Duodenal mucosa (tissue), 2 donors: Measurements from ENCODE around the gene REPIN1.

Experiments
- H3K27ac ChIP-seq: one replicate; pipeline ENCODE4 v1.7.0; 2013; ENCODE audit warnings: low read depth, low read length
- H3K27me3 ChIP-seq, 2 donors: one replicate each; pipeline ENCODE4 v1.7.0; 2013; ENCODE audit warnings: low read length in 2 of 2, control low read depth in 1 of 2; ENCODE audit not compliant: insufficient read depth in 2 of 2, control insufficient read depth in 1 of 2
- H3K36me3 ChIP-seq, 2 donors: one replicate each; pipeline ENCODE4 v1.7.0; 2013; ENCODE audit warnings: low read length in 2 of 2, control low read depth in 1 of 2; ENCODE audit not compliant: insufficient read depth in 2 of 2, control insufficient read depth in 1 of 2
- H3K4me1 ChIP-seq, 2 donors: one replicate each; pipeline ENCODE4 v1.7.0; 2013; ENCODE audit warnings: low read length in 2 of 2, control low read depth in 1 of 2; ENCODE audit not compliant: insufficient read depth in 2 of 2, control insufficient read depth in 1 of 2
- H3K4me3 ChIP-seq, 2 donors: one replicate each; pipeline ENCODE4 v1.7.0; 2013; ENCODE audit warnings: low read length in 2 of 2, low read depth in 1 of 2
- H3K9ac ChIP-seq, 2 donors: one replicate each; pipeline ENCODE4 v1.7.0; 2013; ENCODE audit warnings: low read length in 2 of 2, low read depth in 1 of 2
- H3K9me3 ChIP-seq, 2 donors: one replicate each; pipeline ENCODE4 v1.7.0; 2013; ENCODE audit warnings: low read length in 2 of 2, control low read depth in 1 of 2; ENCODE audit not compliant: control insufficient read depth in 1 of 2

The REPIN1 gene

DNA sequence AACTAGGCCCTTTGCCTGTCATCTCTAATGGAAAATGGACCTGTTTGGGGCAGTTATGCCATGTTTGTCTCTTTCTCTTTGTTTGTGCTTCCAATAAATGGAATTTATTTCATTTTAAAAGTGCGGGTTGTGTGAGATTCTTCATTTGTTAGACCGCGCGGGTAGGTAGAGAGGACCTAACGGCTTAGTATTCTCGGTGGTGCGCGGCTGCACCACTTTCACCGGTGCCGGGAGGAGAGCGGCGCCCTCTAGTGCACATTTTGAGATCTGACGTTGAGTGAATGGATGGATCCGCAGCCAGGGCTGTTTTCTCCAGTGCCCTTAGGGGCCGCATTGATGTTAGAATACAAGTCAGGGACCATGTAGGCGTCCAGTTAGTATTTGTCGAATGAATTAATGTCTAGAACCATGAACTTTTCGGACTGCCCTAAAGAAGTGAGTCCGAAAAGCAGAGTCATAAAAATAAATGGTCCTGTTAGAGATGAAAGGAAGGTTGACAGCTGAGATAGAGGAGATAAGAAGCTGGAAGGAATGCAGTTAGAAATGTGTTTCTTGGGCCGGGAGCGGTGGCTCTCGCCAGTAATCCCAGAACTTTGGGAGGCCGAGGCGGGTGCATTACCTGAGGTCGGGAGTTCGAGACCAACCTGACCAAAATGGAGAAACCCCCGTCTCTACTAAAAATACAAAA is 52.5 kb downstream of the REPIN1 start:
- no peak overlapping the region for H3K27ac ChIP-seq
- H3K27me3 ChIP-seq, result no peaks in the 10 kb centered on the region
- H3K9me3 ChIP-seq, result no peaks in the 10 kb centered on the region
- H3K4me1 ChIP-seq, result peaks cover 4 to 5% of the 10 kb centered on the region in 2 donors
- no peak overlapping the region for H3K9ac ChIP-seq
- no peak overlapping the region for H3K4me3 ChIP-seq
- H3K36me3 ChIP-seq, result no peaks in the 10 kb centered on the region

DNA sequence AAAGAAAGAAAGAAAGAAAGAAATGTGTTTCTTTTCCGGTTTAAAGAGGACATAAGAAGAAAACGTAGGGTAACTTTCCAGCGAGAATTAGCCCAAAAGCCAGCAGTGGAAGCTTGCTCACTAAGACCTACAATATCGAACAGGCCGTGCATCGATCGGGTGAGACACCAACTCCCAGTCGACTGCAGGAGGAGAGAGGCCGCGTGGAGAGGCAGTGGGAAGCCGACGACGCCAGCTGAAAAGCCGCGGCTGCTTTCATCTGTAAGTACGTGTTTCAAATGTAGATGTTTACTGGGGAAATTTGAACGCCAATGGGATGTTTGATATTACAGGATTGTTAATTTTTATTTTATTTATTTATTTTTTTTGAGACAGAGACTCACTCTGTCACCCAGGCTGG is 53.2 kb downstream of the REPIN1 start:
- Histone ChIP-seq H3K36me3 (no peaks in the 10 kb centered on the region), H3K9me3 (no peaks in the 10 kb centered on the region), H3K4me1 (peaks cover 4 to 5% of the 10 kb centered on the region in 2 donors), H3K9ac (no peak overlapping the region), H3K4me3 (no peak overlapping the region), H3K27me3 (no peaks in the 10 kb centered on the region), H3K27ac (no peak overlapping the region)
